ENCODE data around the gene OLFML1. TPM values are rescaled to one million over a fixed set of nuclear protein-coding genes. Genes with fewer than 3 reads are reported as not detected.

OLFML1 gene
- total and polyA plus RNA-seq, 10 of the 15 experiments (the other 5 are each of a cell fraction or from before 2014, with no cell fraction given): 0.04 to 0.71 (median 0.21) TPM; not detected in 6

GRCh38 chr11:7525424-7525823, 40.1 kb downstream of the OLFML1 start:
- 91% methylated on average over 4 of the region's 4 CpGs for WGBS (ENCODE audit: insufficient coverage, insufficient replicate concordance, low lambda C conversion rate, missing lambda C conversion rate)

GRCh38 chr11:7527029-7527428, 41.7 kb downstream of the OLFML1 start:
- DNase-seq (ENCODE audit: low read depth, low spot score) (no peak), FAIRE-seq (no peak), ATAC-seq (peak; percentile 22)
- no peak overlapping the region for H2AFZ ChIP-seq (ENCODE audit: control insufficient read depth, low read depth, low read length)
- no peaks in the 10 kb centered on the region for H4K20me1 ChIP-seq (ENCODE audit: control insufficient read depth, insufficient read depth)
- H3K79me2 ChIP-seq (ENCODE audit: control insufficient read depth, insufficient read depth, low read length): peaks cover 98% of the 10 kb centered on the region
- peak overlapping the region; percentile 40; the same call in 1 of the 2 replicates for H3K27ac ChIP-seq (ENCODE audit: control insufficient read depth, insufficient read depth)
- in situ Hi-C loops (cut with MboI) (loop anchor here (10.0 kb wide), 1 partner anchor 912 kb away; the partner anchor contains the start of genes TAF10 and TPP1), intact Hi-C loops (cut with micrococcal nuclease; ENCODE audit: unreplicated experiment) (loop anchor here (10.0 kb wide), 2 partner anchors 912 to 1042 kb away; partner anchors contain the start of genes ARFIP2, TAF10, TIMM10B and TPP1)
- ChIA-PET SMC1A (ENCODE audit: uncharacterized antibody, unreplicated experiment) (interaction anchor here (1.6 to 7.2 kb wide), 2 partner anchors 7 to 14 kb away, joined by 5 to 69 read pairs; partner anchors contain the start of gene PPFIBP2), CTCF (interaction anchor here (0.6 to 8.4 kb wide), 2 partner anchors 8 to 15 kb away, joined by 3 to 67 read pairs; partner anchors contain the start of gene PPFIBP2), RAD21 (ENCODE audit: unreplicated experiment) (no interaction called here), POLR2A (interaction anchor here (1.5 kb wide), 1 partner anchor 13 kb away, joined by 4 read pairs; the partner anchor contains the start of gene PPFIBP2)
- H3K4me1 ChIP-seq (ENCODE audit: control insufficient read depth, insufficient read depth, low read length): peaks cover 91% of the 10 kb centered on the region
- no peaks in the 10 kb centered on the region for H3K9me3 ChIP-seq (replicated peaks; ENCODE audit: control insufficient read depth, insufficient read depth, low read length)
- 0% methylated on average over 1 of the region's 1 CpG for WGBS (ENCODE audit: insufficient coverage, insufficient replicate concordance, low lambda C conversion rate, missing lambda C conversion rate)
- H3K27me3 ChIP-seq (replicated peaks in 1 of 2; ENCODE audit: control insufficient read depth in 2 of 2, insufficient read depth in 2 of 2, low read length in 1 of 2): no peaks in the 10 kb centered on the region
- H3K9ac ChIP-seq (ENCODE audit: control insufficient read depth, insufficient read depth, low read length): no peak overlapping the region
- H3K4me3 ChIP-seq: no peak overlapping the region
- H3K36me3 ChIP-seq (ENCODE audit: control insufficient read depth in 2 of 2, insufficient read depth in 2 of 2, low read length in 1 of 2): no peaks in the 10 kb centered on the region
- peak overlapping the region; percentile 64 for H3K4me2 ChIP-seq (ENCODE audit: control insufficient read depth, insufficient read depth)
- BruUV-seq (replicated peaks): no TSS peak
- TF ChIP-seq SP1 (IDR thresholded peaks at IDR 0.05; ENCODE audit: low read depth, low read length) (no peak), PBX3 (IDR thresholded peaks at IDR 0.05; ENCODE audit: insufficient replicate concordance, low read depth, low read length) (no peak), EED (IDR thresholded peaks at IDR 0.05; ENCODE audit: low read depth) (0 out of 2 replicates have a peak, but pooled peaks have one; percentile 27), ETV6 (conservative IDR thresholded peaks at IDR 0.05 in 1 of 2, IDR thresholded peaks at IDR 0.05 in 1 of 2; ENCODE audit: borderline replicate concordance in 1 of 2, low read depth in 1 of 2) (no peak), POLR2AphosphoS2 (IDR thresholded peaks at IDR 0.05; ENCODE audit: low read depth, low read length) (no peak), ZNF217 (IDR thresholded peaks at IDR 0.05) (no peak), CREM (IDR thresholded peaks at IDR 0.05; ENCODE audit: low read depth) (no peak), ZBTB4 (CRISPR knock-in tag; IDR thresholded peaks at IDR 0.05) (no peak), TCF3 (IDR thresholded peaks at IDR 0.05; ENCODE audit: borderline replicate concordance, insufficient read depth, low read depth, low read length) (no peak), RUNX3 (IDR thresholded peaks at IDR 0.05; ENCODE audit: low read length) (peak; percentile 76), MTA3 (IDR thresholded peaks at IDR 0.05; ENCODE audit: borderline replicate concordance, low read length) (no peak)

More at GRCh38 chr11:7525424-7525823, 40.1 kb downstream of the OLFML1 start:
- H4K20me1 ChIP-seq (ENCODE audit: control insufficient read depth, insufficient read depth): no peaks in the 10 kb centered on the region
- H3K9ac ChIP-seq (ENCODE audit: control insufficient read depth, insufficient read depth, low read length): no peak overlapping the region
- BruUV-seq (replicated peaks): no TSS peak
- ChIA-PET POLR2A (interaction anchor here (0.9 kb wide), 1 partner anchor 10 kb away, joined by 5 read pairs; no protein-coding TSS in a partner anchor), CTCF (interaction anchor here (1.4 to 8.4 kb wide), 2 partner anchors 13 to 46 kb away, joined by 6 to 67 read pairs; partner anchors contain the start of gene PPFIBP2), RAD21 (ENCODE audit: unreplicated experiment) (interaction anchor here (1.2 to 1.3 kb wide), 2 partner anchors 10 to 24 kb away, joined by 4 to 6 read pairs; no protein-coding TSS in a partner anchor), SMC1A (ENCODE audit: uncharacterized antibody, unreplicated experiment) (interaction anchor here (1.0 to 7.2 kb wide), 7 partner anchors 9 to 34 kb away, joined by 3 to 69 read pairs (median 4); partner anchors contain the start of gene PPFIBP2)
- intact Hi-C loops (cut with micrococcal nuclease; ENCODE audit: unreplicated experiment) (loop anchor here (10.0 kb wide), 2 partner anchors 911 to 1041 kb away; partner anchors contain the start of genes ARFIP2, TAF10, TIMM10B and TPP1), in situ Hi-C loops (cut with MboI) (loop anchor here (10.0 kb wide), 1 partner anchor 911 kb away; the partner anchor contains the start of genes TAF10 and TPP1)
- FAIRE-seq (no peak), DNase-seq (ENCODE audit: low read depth, low spot score) (no peak), ATAC-seq (no peak)
- no peak overlapping the region for H3K27ac ChIP-seq (ENCODE audit: control insufficient read depth, insufficient read depth)
- peaks cover 97% of the 10 kb centered on the region for H3K79me2 ChIP-seq (ENCODE audit: control insufficient read depth, insufficient read depth, low read length)
- no peak for TF ChIP-seq CBX5 (IDR thresholded peaks at IDR 0.05; ENCODE audit: low read depth)
- H3K4me2 ChIP-seq (ENCODE audit: control insufficient read depth, insufficient read depth): no peak overlapping the region
- H3K9me3 ChIP-seq (replicated peaks; ENCODE audit: control insufficient read depth, insufficient read depth, low read length): no peaks in the 10 kb centered on the region
- H3K4me3 ChIP-seq: no peak overlapping the region
- no peak overlapping the region for H2AFZ ChIP-seq (ENCODE audit: control insufficient read depth, low read depth, low read length)
- H3K27me3 ChIP-seq (replicated peaks in 1 of 2; ENCODE audit: control insufficient read depth in 2 of 2, insufficient read depth in 2 of 2, low read length in 1 of 2): no peaks in the 10 kb centered on the region
- H3K36me3 ChIP-seq (ENCODE audit: control insufficient read depth in 2 of 2, insufficient read depth in 2 of 2, low read length in 1 of 2): no peaks in the 10 kb centered on the region
- peaks cover 86% of the 10 kb centered on the region for H3K4me1 ChIP-seq (ENCODE audit: control insufficient read depth, insufficient read depth, low read length)
